Measurements from ENCODE around the gene SYT15. TPM values are rescaled to one million over a fixed set of nuclear protein-coding genes. Genes with fewer than 3 reads are reported as not detected.

Gene SYT15
- total and polyA plus RNA-seq, 10 of the 15 experiments (the other 5 are each of a cell fraction or from before 2014, with no cell fraction given) = 0.03 to 0.67 (median 0.15) TPM

DNA sequence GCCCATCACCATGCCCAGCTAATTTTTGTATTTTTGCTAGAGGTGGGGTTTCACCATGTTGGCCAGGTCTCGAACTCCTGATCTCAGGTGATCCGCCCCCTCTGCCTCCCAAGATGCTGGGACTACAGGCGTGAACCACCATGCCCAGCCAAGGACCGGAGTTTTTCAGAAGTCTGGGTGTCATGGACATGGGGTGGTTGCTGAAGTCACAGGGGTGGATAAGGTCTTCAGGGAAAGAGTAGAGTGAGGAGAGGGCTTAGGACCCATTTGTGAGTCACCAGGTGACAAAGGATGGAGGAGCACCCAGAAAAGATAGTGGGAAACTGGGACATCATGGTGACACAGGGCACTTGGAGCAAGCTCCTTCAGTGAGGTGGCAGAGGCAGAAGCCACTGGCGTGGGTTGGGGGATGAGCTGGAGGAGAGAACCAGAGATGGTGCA is 19.7 kb upstream of the SYT15 start (continued):
- TF ChIP-seq ZBTB33 (IDR thresholded peaks at IDR 0.05) (no peak), EZH2 (IDR thresholded peaks at IDR 0.05; ENCODE audit: borderline replicate concordance, control insufficient read depth, low read depth, low read length) (no peak), YBX1 (IDR thresholded peaks at IDR 0.05) (no peak), HSF1 (IDR thresholded peaks at IDR 0.05; ENCODE audit: low read depth, low read length) (no peak), YY1 (IDR thresholded peaks at IDR 0.05; ENCODE audit: low read depth, low read length) (no peak), ETV6 (conservative IDR thresholded peaks at IDR 0.05 in 1 of 2, IDR thresholded peaks at IDR 0.05 in 1 of 2; ENCODE audit: borderline replicate concordance in 1 of 2, low read depth in 1 of 2) (no peak), JUNB (IDR thresholded peaks at IDR 0.05) (no peak)

DNA sequence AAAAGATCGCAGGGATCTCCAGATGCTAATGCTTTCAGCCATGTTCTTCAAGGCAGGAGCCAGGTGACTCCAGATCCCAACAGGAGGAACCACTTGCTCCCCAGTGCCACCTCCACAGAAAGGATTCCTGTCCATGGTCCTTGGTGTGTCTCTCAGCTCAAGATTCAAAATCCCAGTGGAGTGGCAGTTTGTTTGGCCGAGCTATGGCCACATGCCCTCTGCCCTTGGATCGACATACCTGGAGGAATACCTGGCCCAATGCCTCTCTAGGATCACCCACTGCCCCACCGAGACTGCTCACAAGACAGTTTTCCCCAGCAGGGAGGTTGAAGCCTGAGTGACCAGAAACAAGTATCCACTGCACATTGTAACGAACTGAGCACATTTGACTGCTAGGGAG is 18.5 kb upstream of the SYT15 start:
- Histone ChIP-seq H3K27ac (ENCODE audit: control insufficient read depth, insufficient read depth) (no peak overlapping the region), H2AFZ (ENCODE audit: control insufficient read depth, low read depth, low read length) (no peak overlapping the region), H3K4me1 (ENCODE audit: control insufficient read depth, insufficient read depth, low read length) (no peaks in the 10 kb centered on the region), H3K79me2 (ENCODE audit: control insufficient read depth, insufficient read depth, low read length) (no peaks in the 10 kb centered on the region), H3K4me2 (ENCODE audit: control insufficient read depth, insufficient read depth) (no peak overlapping the region), H4K20me1 (ENCODE audit: control insufficient read depth, insufficient read depth) (no peaks in the 10 kb centered on the region), H3K27me3 (replicated peaks in 1 of 2; ENCODE audit: control insufficient read depth in 2 of 2, insufficient read depth in 2 of 2, low read length in 1 of 2) (peaks cover 2 to 4% of the 10 kb centered on the region in 2 experiments; a peak in 3 of 4 replicates), H3K9me3 (replicated peaks; ENCODE audit: control insufficient read depth, insufficient read depth, low read length) (no peaks in the 10 kb centered on the region), H3K4me3 (no peak overlapping the region), H3K9ac (ENCODE audit: control insufficient read depth, insufficient read depth, low read length) (no peak overlapping the region), H3K36me3 (ENCODE audit: control insufficient read depth in 2 of 2, insufficient read depth in 2 of 2, low read length in 1 of 2) (no peaks in the 10 kb centered on the region)
- intact Hi-C loops (cut with micrococcal nuclease; ENCODE audit: unreplicated experiment) (no loop called here), in situ Hi-C loops (cut with MboI) (no loop called here)
- ChIA-PET POLR2A (interaction anchor here (0.6 to 0.7 kb wide), 2 partner anchors 39 to 1219 kb away, joined by 4 read pairs; no protein-coding TSS in a partner anchor), RAD21 (ENCODE audit: unreplicated experiment) (no interaction called here), SMC1A (ENCODE audit: uncharacterized antibody, unreplicated experiment) (no interaction called here), CTCF (no interaction called here)
- FAIRE-seq (no peak), DNase-seq (ENCODE audit: low read depth, low spot score) (no peak), ATAC-seq (no peak)
- under 1% methylated on average over 5 of the region's 5 CpGs for WGBS (ENCODE audit: insufficient coverage, insufficient replicate concordance, low lambda C conversion rate, missing lambda C conversion rate)
- no TSS peak for BruUV-seq (replicated peaks)
- TF ChIP-seq, protein P1, sequence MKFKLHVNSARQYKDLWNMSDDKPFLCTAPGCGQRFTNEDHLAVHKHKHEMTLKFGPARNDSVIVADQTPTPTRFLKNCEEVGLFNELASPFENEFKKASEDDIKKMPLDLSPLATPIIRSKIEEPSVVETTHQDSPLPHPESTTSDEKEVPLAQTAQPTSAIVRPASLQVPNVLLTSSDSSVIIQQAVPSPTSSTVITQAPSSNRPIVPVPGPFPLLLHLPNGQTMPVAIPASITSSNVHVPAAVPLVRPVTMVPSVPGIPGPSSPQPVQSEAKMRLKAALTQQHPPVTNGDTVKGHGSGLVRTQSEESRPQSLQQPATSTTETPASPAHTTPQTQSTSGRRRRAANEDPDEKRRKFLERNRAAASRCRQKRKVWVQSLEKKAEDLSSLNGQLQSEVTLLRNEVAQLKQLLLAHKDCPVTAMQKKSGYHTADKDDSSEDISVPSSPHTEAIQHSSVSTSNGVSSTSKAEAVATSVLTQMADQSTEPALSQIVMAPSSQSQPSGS (IDR thresholded peaks at IDR 0.05; ENCODE audit: low read length) = no peak
- TF ChIP-seq NFYB (IDR thresholded peaks at IDR 0.05; ENCODE audit: insufficient read depth, low read depth, low read length) (no peak), CREM (IDR thresholded peaks at IDR 0.05; ENCODE audit: low read depth) (no peak), POU2F2 (IDR thresholded peaks at IDR 0.05; ENCODE audit: borderline replicate concordance, low read depth, low read length) (no peak), ZBTB11 (CRISPR knock-in tag; IDR thresholded peaks at IDR 0.05) (no peak), MTA2 (IDR thresholded peaks at IDR 0.05; ENCODE audit: low read depth) (no peak), JUND (IDR thresholded peaks at IDR 0.05; ENCODE audit: low read depth, low read length) (no peak)
